H9 (cell line): Measurements from ENCODE around the gene TTYH2. TPM values are rescaled to one million over a fixed set of nuclear protein-coding genes. Genes with fewer than 3 reads are reported as not detected.

Source experiments
- DNase-seq: peaks from one replicate; pipeline ENCODE4 v3.0.0-alpha.2; 2017
- H2AFZ ChIP-seq: one replicate; pipeline ENCODE4 v1.6.1; 2013; ENCODE audit warnings: mild to moderate bottlenecking, low read length, control low read depth, moderate library complexity
- H2AK5ac ChIP-seq: 2 replicates; pipeline ENCODE4 v1.6.1; 2013; ENCODE audit warnings: low read length, control low read depth, mixed read lengths; ENCODE audit not compliant: insufficient read length
- H2BK120ac ChIP-seq: one replicate; pipeline ENCODE4 v1.6.1; 2013; ENCODE audit warnings: low read depth, mild to moderate bottlenecking, low read length, control low read depth, inconsistent platforms; ENCODE audit not compliant: poor library complexity, severe bottlenecking
- H2BK12ac ChIP-seq: 2 replicates; pipeline ENCODE4 v1.6.1; 2013; ENCODE audit warnings: low read length, control low read depth, mixed read lengths, low read depth; ENCODE audit not compliant: insufficient read length
- H2BK15ac ChIP-seq: 2 replicates; pipeline ENCODE4 v1.6.1; 2013; ENCODE audit warnings: low read depth, low read length, control low read depth
- H2BK20ac ChIP-seq: one replicate; pipeline ENCODE4 v1.6.1; 2013; ENCODE audit warnings: low read depth, mild to moderate bottlenecking, low read length, control low read depth, inconsistent platforms; ENCODE audit not compliant: poor library complexity, severe bottlenecking
- H2BK5ac ChIP-seq: 2 replicates; pipeline ENCODE4 v1.6.1; 2013; ENCODE audit warnings: low read length, control low read depth, mixed read lengths; ENCODE audit not compliant: insufficient read length
- H3K14ac ChIP-seq: 2 replicates; pipeline ENCODE4 v1.6.1; 2013; ENCODE audit warnings: low read length, control low read depth; ENCODE audit not compliant: insufficient read depth
- H3K18ac ChIP-seq: 2 replicates; pipeline ENCODE4 v1.6.1; 2013; ENCODE audit warnings: low read depth, mild to moderate bottlenecking, mixed read lengths, low read length, control low read depth; ENCODE audit not compliant: insufficient read length
- H3K23ac ChIP-seq: 2 replicates; pipeline ENCODE4 v1.6.1; 2013; ENCODE audit warnings: low read length, control low read depth, mixed read lengths, low read depth; ENCODE audit not compliant: insufficient read length
- H3K23me2 ChIP-seq: 2 replicates; pipeline ENCODE4 v1.6.1; 2013; ENCODE audit warnings: low read depth, mild to moderate bottlenecking, mixed read lengths, low read length, control low read depth; ENCODE audit not compliant: insufficient read length, poor library complexity, severe bottlenecking
- H3K27ac ChIP-seq: 2 replicates; pipeline ENCODE4 v1.5.1; 2013; ENCODE audit warnings: low read length, control low read depth, mixed read lengths, low read depth; ENCODE audit not compliant: insufficient read length
- H3K27me3 ChIP-seq: 2 replicates; pipeline ENCODE4 v1.6.1; 2013; ENCODE audit warnings: low read length, control low read depth, inconsistent platforms; ENCODE audit not compliant: insufficient read depth
- H3K4ac ChIP-seq: 2 replicates; pipeline ENCODE4 v1.6.1; 2013; ENCODE audit warnings: low read depth, mild to moderate bottlenecking, control low read depth, inconsistent platforms, low read length, moderate library complexity
- H3K4me1 ChIP-seq: 2 replicates; pipeline ENCODE4 v1.6.1; 2013; ENCODE audit warnings: low read length, control low read depth, inconsistent platforms; ENCODE audit not compliant: insufficient read depth
- H3K4me2 ChIP-seq: 2 replicates; pipeline ENCODE4 v1.6.1; 2013; ENCODE audit warnings: low read length, control low read depth, mixed read lengths; ENCODE audit not compliant: insufficient read length, insufficient read depth
- H3K56ac ChIP-seq: 2 replicates; pipeline ENCODE4 v1.6.1; 2013; ENCODE audit warnings: low read depth, mild to moderate bottlenecking, mixed read lengths, low read length, control low read depth; ENCODE audit not compliant: insufficient read length
- H3K79me1 ChIP-seq: 2 replicates; pipeline ENCODE4 v1.6.1; 2013; ENCODE audit warnings: low read depth, mild to moderate bottlenecking, moderate library complexity, low read length, control low read depth, inconsistent platforms; ENCODE audit not compliant: insufficient read depth, poor library complexity, severe bottlenecking
- H3K79me2 ChIP-seq: 2 replicates; pipeline ENCODE4 v1.6.1; 2013; ENCODE audit warnings: low read length, control low read depth, inconsistent platforms; ENCODE audit not compliant: insufficient read depth
- H3K9ac ChIP-seq: 2 replicates; pipeline ENCODE4 v1.6.1; 2013; ENCODE audit warnings: low read length, control low read depth, mixed read lengths; ENCODE audit not compliant: insufficient read length; ENCODE audit errors: extremely low read depth
- H3K9me3 ChIP-seq: one replicate; pipeline ENCODE4 v1.6.1; 2013; ENCODE audit warnings: low read depth, low read length, inconsistent platforms; ENCODE audit not compliant: control insufficient read depth
- H3T11ph ChIP-seq: one replicate; pipeline ENCODE4 v1.6.1; 2013; ENCODE audit warnings: mild to moderate bottlenecking, low read length, control low read depth, inconsistent platforms
- H4K20me1 ChIP-seq: one replicate; pipeline ENCODE4 v1.6.1; 2013; ENCODE audit not compliant: control insufficient read depth, insufficient read length, insufficient read depth
- H4K5ac ChIP-seq: 2 replicates; pipeline ENCODE4 v1.6.1; 2013; ENCODE audit warnings: low read depth, mild to moderate bottlenecking, mixed read lengths, low read length, control low read depth; ENCODE audit not compliant: insufficient read length
- H4K8ac ChIP-seq: replicated peaks from 2 replicates; pipeline ENCODE4 v1.6.1; 2013; ENCODE audit warnings: low read length, control low read depth, mixed read lengths, low read depth; ENCODE audit not compliant: insufficient read length
- H4K91ac ChIP-seq: 2 replicates; pipeline ENCODE4 v1.6.1; 2013; ENCODE audit warnings: low read depth, mild to moderate bottlenecking, moderate library complexity, mixed read lengths, low read length, control low read depth; ENCODE audit not compliant: insufficient read length
- H3K27ac Mint-ChIP-seq, 3 experiments: 2 replicates in 2 of 3; 3 replicates in 1 of 3; pipeline ENCODE4 v1.8.0; 2020 to 2021; ENCODE audit warnings: mixed read lengths in 3 of 3, mild to moderate bottlenecking in 1 of 3, moderate library complexity in 1 of 3
- H3K27me3 Mint-ChIP-seq: 2 replicates; pipeline ENCODE4 v1.8.0; 2021; ENCODE audit warnings: low read depth, mild to moderate bottlenecking, moderate library complexity, mixed read lengths
- H3K36me3 Mint-ChIP-seq, 3 experiments: 2 replicates in 2 of 3; 3 replicates in 1 of 3; pipeline ENCODE4 v1.8.0; 2020 to 2021; ENCODE audit warnings: low read depth in 3 of 3, mixed read lengths in 3 of 3; ENCODE audit not compliant: insufficient read depth in 1 of 3
- H3K4me1 Mint-ChIP-seq, 2 experiments: 2 replicates each; pipeline ENCODE4 v1.8.0; 2020; ENCODE audit warnings: mixed read lengths in 2 of 2
- H3K4me3 Mint-ChIP-seq, 2 experiments: 2 replicates in 1 of 2; 3 replicates in 1 of 2; pipeline ENCODE4 v1.8.0; 2020 to 2021; ENCODE audit warnings: mild to moderate bottlenecking in 2 of 2, mixed read lengths in 2 of 2, moderate library complexity in 1 of 2
- H3K9me3 Mint-ChIP-seq, 2 experiments: 2 replicates in 1 of 2; 3 replicates in 1 of 2; pipeline ENCODE4 v1.8.0; 2020; ENCODE audit warnings: mild to moderate bottlenecking in 2 of 2, mixed read lengths in 2 of 2, moderate library complexity in 1 of 2
- WGBS: extraction: QIAGEN DNeasy Blood & Tissue Kit; methylation state at CpG from one replicate; pipeline ENCODE4 v1.1.7; 2013; ENCODE audit warnings: missing lambda C conversion rate, low lambda C conversion rate, mixed read lengths; ENCODE audit not compliant: insufficient read length; ENCODE audit errors: extremely low coverage; 5-methylcytosine and 5-hydroxymethylcytosine counted together
- total RNA-seq: library from RNA; stranded (reverse); gene quantifications from 2 replicates; pipeline ENCODE4 v1.2.1, GENCODE V29; 2021
- TF ChIP-seq, protein P1 (sequence below): fragments of 200-600 bp; sonication (generic); conservative IDR thresholded peaks from 3 replicates; pipeline ENCODE4 v1.8.0; 2021; ENCODE audit warnings: antibody characterized with exemption, mild to moderate bottlenecking

The TTYH2 gene
- total RNA-seq, 1 experiment from 2014 or later, result 1.6 TPM

DNA sequence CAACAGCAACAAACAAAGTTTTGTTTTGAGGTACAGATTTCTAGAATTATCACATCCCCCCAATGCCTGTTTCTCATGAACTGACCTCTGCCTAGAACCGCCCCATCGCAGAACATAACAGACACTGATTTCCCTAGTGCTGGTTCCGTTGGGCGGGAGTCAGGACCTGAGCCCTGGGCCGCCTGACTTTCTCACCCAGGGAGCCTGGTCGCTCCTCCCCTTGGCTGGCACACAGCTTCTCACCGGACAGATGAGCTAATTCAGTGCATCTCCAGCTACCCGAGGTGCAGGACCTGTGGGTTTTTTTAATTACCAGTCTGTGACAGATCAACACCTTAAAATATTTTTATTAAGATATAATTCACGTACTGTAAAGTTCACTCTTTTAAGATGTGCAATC lies 30.0 kb upstream of the TTYH2 start:
- Histone ChIP-seq H3K27me3 (no peaks in the 10 kb centered on the region), H2BK12ac (no peak overlapping the region), H4K91ac (no peak overlapping the region), H3K4ac (no peak overlapping the region), H2AK5ac (no peak overlapping the region), H3K79me2 (no peaks in the 10 kb centered on the region), H2BK20ac (no peak overlapping the region), H3K27ac (no peak overlapping the region), H3K14ac (no peak overlapping the region), H3K9ac (no peak overlapping the region), H2BK5ac (no peak overlapping the region), H3K23me2 (no peaks in the 10 kb centered on the region), H3K56ac (no peak overlapping the region), H3K4me1 (no peaks in the 10 kb centered on the region), H3K23ac (no peak overlapping the region), H3K79me1 (no peaks in the 10 kb centered on the region), H2BK120ac (no peak overlapping the region), H4K5ac (no peak overlapping the region), H4K20me1 (peaks cover 4% of the 10 kb centered on the region), H4K8ac (no peak overlapping the region), H2AFZ (no peak overlapping the region), H2BK15ac (no peak overlapping the region), H3K18ac (no peak overlapping the region), H3K4me2 (no peak overlapping the region), H3T11ph (no peak overlapping the region), H3K9me3 (no peaks in the 10 kb centered on the region)
- no peak overlapping the region for H3K27ac Mint-ChIP-seq
- peaks cover 9% of the 10 kb centered on the region for H3K27me3 Mint-ChIP-seq
- no peak overlapping the region for H3K4me3 Mint-ChIP-seq
- no peak for DNase-seq
- no CpG with 5 or more reads among the region's 9 CpGs for WGBS
- no peaks in the 10 kb centered on the region; a peak in 3 of 5 replicates for H3K9me3 Mint-ChIP-seq
- TF ChIP-seq, protein P1, sequence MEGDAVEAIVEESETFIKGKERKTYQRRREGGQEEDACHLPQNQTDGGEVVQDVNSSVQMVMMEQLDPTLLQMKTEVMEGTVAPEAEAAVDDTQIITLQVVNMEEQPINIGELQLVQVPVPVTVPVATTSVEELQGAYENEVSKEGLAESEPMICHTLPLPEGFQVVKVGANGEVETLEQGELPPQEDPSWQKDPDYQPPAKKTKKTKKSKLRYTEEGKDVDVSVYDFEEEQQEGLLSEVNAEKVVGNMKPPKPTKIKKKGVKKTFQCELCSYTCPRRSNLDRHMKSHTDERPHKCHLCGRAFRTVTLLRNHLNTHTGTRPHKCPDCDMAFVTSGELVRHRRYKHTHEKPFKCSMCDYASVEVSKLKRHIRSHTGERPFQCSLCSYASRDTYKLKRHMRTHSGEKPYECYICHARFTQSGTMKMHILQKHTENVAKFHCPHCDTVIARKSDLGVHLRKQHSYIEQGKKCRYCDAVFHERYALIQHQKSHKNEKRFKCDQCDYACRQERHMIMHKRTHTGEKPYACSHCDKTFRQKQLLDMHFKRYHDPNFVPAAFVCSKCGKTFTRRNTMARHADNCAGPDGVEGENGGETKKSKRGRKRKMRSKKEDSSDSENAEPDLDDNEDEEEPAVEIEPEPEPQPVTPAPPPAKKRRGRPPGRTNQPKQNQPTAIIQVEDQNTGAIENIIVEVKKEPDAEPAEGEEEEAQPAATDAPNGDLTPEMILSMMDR, result no peak
- H3K4me1 Mint-ChIP-seq, result peaks cover 15 to 42% of the 10 kb centered on the region in 2 experiments
- H3K36me3 Mint-ChIP-seq, result no peaks in the 10 kb centered on the region
